ENCODE measurements around the gene JARID2. TPM values are rescaled to one million over a fixed set of nuclear protein-coding genes. Genes with fewer than 3 reads are reported as not detected.

The JARID2 gene
- total RNA-seq, 1 donor from 2014 or later = 24.2 TPM

DNA sequence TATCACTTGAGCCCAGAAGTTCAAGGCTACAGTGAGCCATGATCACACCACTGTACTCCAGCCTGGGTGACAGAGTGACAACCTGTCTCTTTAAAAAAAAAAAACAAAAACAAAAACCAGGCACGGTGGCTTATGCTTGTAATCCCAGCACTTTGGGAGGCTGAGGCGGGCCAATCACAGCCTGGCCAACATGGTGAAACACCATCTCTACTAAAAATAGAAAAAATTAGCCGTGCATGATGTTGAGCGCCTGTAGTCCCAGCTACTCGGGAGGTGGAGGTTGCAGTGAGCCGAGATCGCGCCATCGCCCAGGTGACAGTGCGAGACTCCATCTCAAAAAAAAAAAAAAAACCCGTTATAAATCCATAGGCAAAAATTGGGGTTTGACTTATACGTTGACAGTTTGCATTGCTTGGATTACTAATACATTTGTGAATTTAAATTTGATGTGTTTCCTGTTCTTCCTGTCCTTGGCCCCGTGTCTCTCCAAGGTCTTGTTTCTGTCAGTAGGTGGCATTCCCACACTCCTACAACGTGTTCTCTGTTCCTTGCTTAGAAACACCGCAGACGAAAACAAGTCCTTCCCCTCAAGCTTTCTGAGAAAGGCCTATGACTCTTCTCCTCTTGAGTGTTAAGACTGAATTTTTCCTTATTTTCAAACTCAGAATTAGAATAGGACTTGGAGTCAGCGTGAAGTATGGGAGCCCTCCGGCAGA, 269.9 kb downstream of the JARID2 start:
- H3K4me3 ChIP-seq (ENCODE audit: insufficient read depth, low read depth, low read length) = no peak overlapping the region
- H3K9me3 ChIP-seq (ENCODE audit: insufficient read depth, low read depth, low read length) = no peaks in the 10 kb centered on the region
- H4K20me1 ChIP-seq (ENCODE audit: insufficient read depth, low read length) = peaks cover 46% of the 10 kb centered on the region
- TF ChIP-seq, protein P1, sequence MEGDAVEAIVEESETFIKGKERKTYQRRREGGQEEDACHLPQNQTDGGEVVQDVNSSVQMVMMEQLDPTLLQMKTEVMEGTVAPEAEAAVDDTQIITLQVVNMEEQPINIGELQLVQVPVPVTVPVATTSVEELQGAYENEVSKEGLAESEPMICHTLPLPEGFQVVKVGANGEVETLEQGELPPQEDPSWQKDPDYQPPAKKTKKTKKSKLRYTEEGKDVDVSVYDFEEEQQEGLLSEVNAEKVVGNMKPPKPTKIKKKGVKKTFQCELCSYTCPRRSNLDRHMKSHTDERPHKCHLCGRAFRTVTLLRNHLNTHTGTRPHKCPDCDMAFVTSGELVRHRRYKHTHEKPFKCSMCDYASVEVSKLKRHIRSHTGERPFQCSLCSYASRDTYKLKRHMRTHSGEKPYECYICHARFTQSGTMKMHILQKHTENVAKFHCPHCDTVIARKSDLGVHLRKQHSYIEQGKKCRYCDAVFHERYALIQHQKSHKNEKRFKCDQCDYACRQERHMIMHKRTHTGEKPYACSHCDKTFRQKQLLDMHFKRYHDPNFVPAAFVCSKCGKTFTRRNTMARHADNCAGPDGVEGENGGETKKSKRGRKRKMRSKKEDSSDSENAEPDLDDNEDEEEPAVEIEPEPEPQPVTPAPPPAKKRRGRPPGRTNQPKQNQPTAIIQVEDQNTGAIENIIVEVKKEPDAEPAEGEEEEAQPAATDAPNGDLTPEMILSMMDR (IDR thresholded peaks at IDR 0.05; ENCODE audit: insufficient read depth, low read depth, low read length) = no peak
- TF ChIP-seq EZH2 (IDR thresholded peaks at IDR 0.05; ENCODE audit: insufficient read depth, low read length) = no peak
- peaks cover 8% of the 10 kb centered on the region for H3K36me3 ChIP-seq (ENCODE audit: insufficient read depth, low read length)
- H2AFZ ChIP-seq (ENCODE audit: low read depth, low read length) = no peak overlapping the region
- no peaks in the 10 kb centered on the region for H3K27me3 ChIP-seq (ENCODE audit: insufficient read depth, low read length)
- H3K4me2 ChIP-seq (ENCODE audit: low read length) = no peak overlapping the region
- no peaks in the 10 kb centered on the region for H3K79me2 ChIP-seq (ENCODE audit: insufficient read depth, low read length)
- H3K27ac ChIP-seq (ENCODE audit: low read depth, low read length) = no peak overlapping the region
- DNase-seq (ENCODE audit: low read depth) (no peak), FAIRE-seq (no peak)
- Mint-ChIP-seq H3K4me3 (ENCODE audit: unreplicated experiment) (no peak overlapping the region), H3K27me3 (ENCODE audit: low read depth, unreplicated experiment) (no peaks in the 10 kb centered on the region), H3K36me3 (ENCODE audit: low read depth, unreplicated experiment) (peaks cover 35% of the 10 kb centered on the region), H3K4me1 (ENCODE audit: low read depth, unreplicated experiment) (peaks cover 8% of the 10 kb centered on the region), H3K27ac (ENCODE audit: unreplicated experiment) (no peak overlapping the region), H3K9me3 (ENCODE audit: unreplicated experiment) (no peaks in the 10 kb centered on the region)
- no peaks in the 10 kb centered on the region for H3K4me1 ChIP-seq (ENCODE audit: insufficient read depth, low read length)
- no peak overlapping the region for H3K9ac ChIP-seq (ENCODE audit: low read length)

DNA sequence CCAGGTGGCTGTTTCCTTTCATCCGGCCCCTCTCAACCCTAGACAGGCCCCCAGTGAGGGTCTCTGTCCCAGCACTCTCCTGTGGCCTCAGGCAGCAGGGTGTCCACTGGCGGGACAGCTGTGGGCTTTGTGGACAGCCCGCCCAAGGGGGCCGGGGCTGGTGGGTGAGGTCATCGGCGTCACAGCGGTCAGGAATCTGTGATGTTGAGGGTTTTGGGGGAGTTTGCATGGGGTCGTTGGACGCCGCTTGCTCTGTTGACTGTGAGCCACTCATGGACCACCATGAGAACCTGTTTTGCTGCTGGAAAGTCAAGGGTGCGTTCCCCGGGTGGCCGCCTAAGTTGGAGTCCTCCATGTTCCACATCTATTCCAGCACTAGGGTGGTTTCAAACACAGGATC, 270.5 kb downstream of the JARID2 start:
- Mint-ChIP-seq H3K4me3 (ENCODE audit: unreplicated experiment) (no peak overlapping the region), H3K4me1 (ENCODE audit: low read depth, unreplicated experiment) (peaks cover 8% of the 10 kb centered on the region), H3K36me3 (ENCODE audit: low read depth, unreplicated experiment) (peaks cover 31% of the 10 kb centered on the region), H3K27ac (ENCODE audit: unreplicated experiment) (no peak overlapping the region), H3K9me3 (ENCODE audit: unreplicated experiment) (no peaks in the 10 kb centered on the region), H3K27me3 (ENCODE audit: low read depth, unreplicated experiment) (no peaks in the 10 kb centered on the region)
- H3K27ac ChIP-seq (ENCODE audit: low read depth, low read length) = no peak overlapping the region
- H4K20me1 ChIP-seq (ENCODE audit: insufficient read depth, low read length) = peaks cover 40% of the 10 kb centered on the region
- no peak overlapping the region for H2AFZ ChIP-seq (ENCODE audit: low read depth, low read length)
- no peak overlapping the region for H3K4me2 ChIP-seq (ENCODE audit: low read length)
- no peaks in the 10 kb centered on the region for H3K79me2 ChIP-seq (ENCODE audit: insufficient read depth, low read length)
- no peaks in the 10 kb centered on the region for H3K27me3 ChIP-seq (ENCODE audit: insufficient read depth, low read length)
- FAIRE-seq = no peak
- TF ChIP-seq EZH2 (IDR thresholded peaks at IDR 0.05; ENCODE audit: insufficient read depth, low read length) = no peak
- TF ChIP-seq, protein P1 (IDR thresholded peaks at IDR 0.05; ENCODE audit: insufficient read depth, low read depth, low read length) = no peak
- DNase-seq (ENCODE audit: low read depth) = no peak
- H3K4me1 ChIP-seq (ENCODE audit: insufficient read depth, low read length) = no peaks in the 10 kb centered on the region
- no peaks in the 10 kb centered on the region for H3K9me3 ChIP-seq (ENCODE audit: insufficient read depth, low read depth, low read length)
- no peak overlapping the region for H3K4me3 ChIP-seq (ENCODE audit: insufficient read depth, low read depth, low read length)
- peaks cover 12% of the 10 kb centered on the region for H3K36me3 ChIP-seq (ENCODE audit: insufficient read depth, low read length)
- no peak overlapping the region for H3K9ac ChIP-seq (ENCODE audit: low read length)

DNA sequence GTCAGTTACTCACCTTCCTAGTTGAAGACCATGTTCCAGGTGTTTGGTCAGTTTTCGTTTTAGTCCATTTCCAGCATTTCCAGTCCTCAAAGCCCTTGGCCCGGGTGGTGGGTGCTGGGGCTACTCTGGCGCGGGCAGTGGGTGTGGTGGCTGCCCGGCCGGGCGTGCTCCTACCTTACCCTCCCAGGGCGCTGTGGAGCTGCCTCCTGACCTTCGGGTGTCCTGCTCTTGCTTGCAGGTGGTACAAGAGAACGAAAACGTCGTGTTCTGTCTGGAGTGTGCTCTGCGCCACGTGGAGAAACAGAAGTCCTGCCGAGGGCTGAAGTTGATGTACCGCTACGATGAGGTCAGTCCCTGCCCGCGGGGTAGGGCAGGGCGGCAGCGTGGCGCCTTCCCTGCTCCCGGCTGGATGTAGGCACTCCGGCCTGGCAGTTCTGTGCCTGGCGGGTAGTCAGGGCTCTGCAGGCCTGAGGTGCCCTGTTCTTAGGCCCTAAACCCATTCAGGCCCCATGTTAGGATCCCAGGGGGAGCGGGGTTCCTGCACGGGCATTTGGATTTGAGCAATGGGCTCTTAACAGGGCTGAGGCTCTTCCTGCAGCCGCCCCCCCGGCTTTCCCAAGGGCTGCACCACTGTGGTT, 271.2 kb downstream of the JARID2 start:
- Histone ChIP-seq H3K36me3 (ENCODE audit: insufficient read depth, low read length) (peaks cover 12% of the 10 kb centered on the region), H3K9ac (ENCODE audit: low read length) (no peak overlapping the region), H3K4me2 (ENCODE audit: low read length) (no peak overlapping the region), H3K9me3 (ENCODE audit: insufficient read depth, low read depth, low read length) (no peaks in the 10 kb centered on the region), H3K79me2 (ENCODE audit: insufficient read depth, low read length) (no peaks in the 10 kb centered on the region), H2AFZ (ENCODE audit: low read depth, low read length) (no peak overlapping the region), H3K27me3 (ENCODE audit: insufficient read depth, low read length) (no peaks in the 10 kb centered on the region), H4K20me1 (ENCODE audit: insufficient read depth, low read length) (peaks cover 33% of the 10 kb centered on the region), H3K4me3 (ENCODE audit: insufficient read depth, low read depth, low read length) (no peak overlapping the region), H3K4me1 (ENCODE audit: insufficient read depth, low read length) (no peaks in the 10 kb centered on the region), H3K27ac (ENCODE audit: low read depth, low read length) (no peak overlapping the region)
- Mint-ChIP-seq H3K4me3 (ENCODE audit: unreplicated experiment) (no peak overlapping the region), H3K9me3 (ENCODE audit: unreplicated experiment) (no peaks in the 10 kb centered on the region), H3K4me1 (ENCODE audit: low read depth, unreplicated experiment) (peaks cover 8% of the 10 kb centered on the region), H3K27me3 (ENCODE audit: low read depth, unreplicated experiment) (no peaks in the 10 kb centered on the region), H3K27ac (ENCODE audit: unreplicated experiment) (no peak overlapping the region), H3K36me3 (ENCODE audit: low read depth, unreplicated experiment) (peaks cover 32% of the 10 kb centered on the region)
- TF ChIP-seq, protein P1 (IDR thresholded peaks at IDR 0.05; ENCODE audit: insufficient read depth, low read depth, low read length) = no peak
- no peak for TF ChIP-seq EZH2 (IDR thresholded peaks at IDR 0.05; ENCODE audit: insufficient read depth, low read length)
- FAIRE-seq (no peak), DNase-seq (ENCODE audit: low read depth) (no peak)
